Non-pigmented ciliary epithelial cell (primary cell): ENCODE results near the gene ZNF324B.
"Not testable (repeated sequence)": the region's sequence is repeated elsewhere in the genome, so short reads cannot be mapped to it uniquely, and the experiment has no call there.

Experiments
- DNase-seq: peaks from one replicate; pipeline ENCODE4 v3.0.0-alpha.2; 2010; ENCODE audit warnings: low read depth

ZNF324B gene

GRCh38 chr19:58480481-58480830 lies 29.0 kb downstream of the ZNF324B start:
- DNase-seq: no peak

DNA sequence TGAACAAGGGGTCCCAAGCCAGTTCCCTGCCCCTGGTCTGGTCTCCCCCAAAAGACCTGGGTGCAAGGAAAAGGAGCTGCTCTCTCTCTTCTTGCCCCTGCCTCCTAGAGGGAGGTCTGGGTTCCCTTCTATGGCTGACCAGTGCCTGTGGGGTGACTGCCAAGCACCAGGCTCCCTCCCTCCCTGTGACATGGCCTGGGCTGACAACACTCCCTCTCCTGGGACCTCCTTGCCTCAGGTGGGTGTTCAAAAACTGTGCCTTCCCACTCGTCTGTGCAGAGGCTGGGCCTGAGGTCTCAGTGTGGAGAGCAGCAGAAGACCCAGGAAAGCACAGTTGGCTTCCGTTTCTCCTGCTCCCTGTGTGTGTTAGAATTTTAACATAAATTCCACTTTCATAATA lies 29.4 kb downstream of the ZNF324B start:
- no peak for DNase-seq

DNA sequence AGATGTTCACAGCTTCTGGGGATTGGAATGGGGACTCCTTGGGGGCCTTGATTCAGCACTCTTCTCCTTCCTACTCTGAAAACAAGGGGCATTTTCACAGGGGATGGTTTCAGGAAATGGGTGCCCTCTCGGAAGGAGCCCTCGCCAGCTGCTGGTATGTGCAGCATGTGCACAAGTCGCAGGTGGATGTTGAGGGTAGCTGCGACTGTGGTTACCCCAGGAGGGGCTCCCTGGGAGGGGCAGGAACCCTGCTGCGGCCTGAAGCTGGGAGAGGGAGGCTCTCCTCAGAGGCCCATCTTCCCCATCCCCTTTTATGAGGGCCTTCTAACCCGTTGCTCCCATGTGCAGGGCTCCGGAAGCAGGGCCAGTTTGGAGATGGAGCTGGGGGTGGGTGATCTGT lies 30.9 kb downstream of the ZNF324B start:
- no peak for DNase-seq

DNA sequence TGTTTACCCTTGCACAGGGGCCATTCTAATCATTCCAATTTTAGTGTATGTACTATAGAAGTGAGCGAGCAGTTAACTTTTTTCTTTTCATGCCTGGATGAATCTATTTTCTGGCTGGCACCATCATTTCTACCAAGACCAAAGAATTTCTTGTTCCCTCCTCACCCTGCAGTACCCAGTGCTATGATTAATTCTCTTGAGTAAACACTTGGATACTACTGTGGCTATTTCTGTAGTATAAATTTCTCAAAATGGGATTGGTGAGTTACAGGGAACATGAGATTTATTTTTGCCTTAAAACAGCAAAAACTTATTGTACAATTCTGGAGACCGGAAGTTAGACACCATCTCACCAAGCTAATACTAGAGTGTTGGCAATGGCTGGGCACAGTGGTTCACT lies 32.4 kb downstream of the ZNF324B start:
- DNase-seq: no peak

DNA sequence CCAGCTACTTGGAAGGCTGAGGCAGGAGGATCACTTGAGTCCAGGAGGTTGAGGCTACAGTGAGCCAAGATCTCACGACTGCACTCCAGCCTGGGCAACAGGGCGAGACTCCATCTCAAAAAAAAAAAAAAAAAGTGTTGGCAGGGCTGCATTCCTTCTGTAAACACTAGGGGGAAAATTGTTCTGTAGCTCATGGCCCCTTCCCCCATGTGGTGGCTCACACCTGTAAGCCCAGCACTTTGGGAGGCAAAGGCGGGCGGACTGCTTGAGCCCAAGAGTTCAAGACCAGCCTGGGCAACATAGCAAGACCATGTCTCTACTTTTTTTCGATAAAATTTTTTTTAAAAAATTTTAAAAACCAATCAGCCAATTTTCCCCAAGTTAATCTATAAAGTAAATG lies 32.9 kb downstream of the ZNF324B start:
- not testable (repeated sequence) for DNase-seq

GRCh38 chr19:58491393-58491792 lies 40.0 kb downstream of the ZNF324B start:
- no peak for DNase-seq

- DNase-seq: no peak
Measured at GRCh38 chr19:58492265-58492664, 40.8 kb downstream of the ZNF324B start.

DNA sequence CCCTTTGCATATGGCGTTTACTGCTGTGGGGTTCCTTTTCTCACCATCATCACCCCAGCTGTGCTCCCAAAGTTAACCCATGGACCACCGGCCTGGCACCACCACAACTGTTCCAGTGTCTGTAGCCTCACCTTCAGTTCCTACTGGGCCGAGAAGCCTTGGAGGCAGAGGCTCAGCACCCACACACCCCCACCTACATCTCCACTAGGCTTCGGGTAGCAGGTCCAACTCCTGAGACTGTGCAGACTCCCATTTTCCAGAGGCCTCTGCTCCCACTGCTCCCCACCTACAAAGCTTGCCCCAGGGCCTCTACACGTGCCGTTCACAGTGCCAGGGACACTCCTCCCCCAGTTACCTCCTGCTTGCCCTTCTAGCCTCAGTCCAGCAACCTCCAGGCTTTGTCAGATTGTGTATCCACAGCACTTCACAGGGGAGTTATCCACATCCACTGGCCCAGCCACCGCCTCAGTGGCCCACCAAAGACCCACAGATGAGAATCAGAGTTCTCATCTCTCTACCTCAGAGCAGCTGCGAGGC lies 46.3 kb downstream of the ZNF324B start:
- no peak for DNase-seq

DNA sequence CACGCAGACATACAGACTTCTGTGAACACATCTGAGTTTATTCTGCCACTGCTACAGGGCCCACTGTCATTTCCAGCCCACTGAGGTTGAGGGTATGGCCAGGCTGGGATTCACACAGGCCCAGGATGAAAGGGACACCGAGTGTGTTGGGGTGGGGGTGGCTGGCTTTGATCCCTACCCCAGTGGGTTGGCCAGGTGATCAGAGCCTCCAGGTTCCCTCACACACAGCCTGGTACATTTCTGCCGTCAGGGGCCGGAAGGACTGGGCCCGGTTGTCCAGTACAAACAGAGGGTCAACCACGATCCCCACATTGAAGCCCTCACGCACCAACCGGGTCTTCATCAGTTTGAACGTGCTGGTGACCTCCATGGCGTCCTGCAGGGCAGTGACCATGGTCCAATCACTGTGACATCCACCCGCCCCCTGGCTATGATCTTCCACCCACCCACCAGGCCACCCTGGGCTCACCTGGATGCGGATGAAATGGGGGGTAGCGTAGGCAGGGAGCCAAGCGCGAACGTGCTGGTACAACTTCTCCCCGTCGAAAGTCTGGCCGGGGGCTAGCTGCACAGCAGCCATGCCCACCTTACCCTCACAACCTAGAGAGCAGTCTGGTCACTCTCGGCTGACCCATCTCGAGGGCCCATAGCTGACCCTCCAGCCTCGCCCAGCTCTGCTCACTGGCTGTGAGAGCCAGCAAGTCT lies 47.0 kb downstream of the ZNF324B start:
- DNase-seq: no peak

DNA sequence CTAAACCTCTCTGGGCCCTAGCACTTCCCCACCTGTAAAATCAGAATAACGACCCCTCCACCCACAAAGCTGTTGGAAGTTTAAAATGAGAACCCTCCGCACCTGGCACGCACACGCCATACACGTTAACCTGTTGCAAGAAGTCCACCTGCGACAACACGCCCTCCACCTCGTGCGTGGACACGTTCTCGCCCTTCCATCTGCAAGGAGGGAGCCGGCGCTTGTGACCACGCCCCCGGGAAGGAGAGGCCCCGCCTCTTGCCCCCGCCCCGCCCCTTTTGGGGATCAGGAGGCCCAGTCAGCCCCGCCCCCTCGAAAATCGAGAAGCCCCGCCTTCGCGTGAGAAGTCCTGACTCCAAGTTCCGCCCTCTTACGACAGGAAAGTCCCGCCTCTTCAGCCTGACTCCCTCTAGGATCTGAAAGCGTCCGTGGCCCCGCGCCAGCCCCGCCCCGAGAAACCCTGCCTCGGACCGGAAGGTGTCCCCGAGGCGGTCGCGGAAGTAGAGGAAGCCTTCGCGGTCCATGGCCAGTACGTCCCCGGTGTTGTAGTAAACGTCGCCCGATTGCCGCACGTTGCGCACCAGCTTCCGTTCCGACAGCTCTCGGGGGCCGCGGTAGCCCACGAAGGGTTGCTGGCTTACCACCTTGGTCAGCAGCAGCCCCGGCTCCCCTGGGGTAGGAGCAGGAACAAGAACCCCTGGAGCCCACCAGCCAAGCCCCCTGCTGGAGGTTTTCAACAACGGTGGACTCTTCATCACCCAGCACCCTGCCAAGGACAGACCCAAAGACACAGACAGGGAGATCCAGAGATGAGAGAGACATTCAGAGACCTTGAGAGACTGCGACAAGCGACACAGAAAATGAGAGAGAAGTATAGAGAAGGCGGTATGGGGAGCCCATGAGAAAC lies 47.9 kb downstream of the ZNF324B start:
- peak; percentile 92 for DNase-seq

DNA sequence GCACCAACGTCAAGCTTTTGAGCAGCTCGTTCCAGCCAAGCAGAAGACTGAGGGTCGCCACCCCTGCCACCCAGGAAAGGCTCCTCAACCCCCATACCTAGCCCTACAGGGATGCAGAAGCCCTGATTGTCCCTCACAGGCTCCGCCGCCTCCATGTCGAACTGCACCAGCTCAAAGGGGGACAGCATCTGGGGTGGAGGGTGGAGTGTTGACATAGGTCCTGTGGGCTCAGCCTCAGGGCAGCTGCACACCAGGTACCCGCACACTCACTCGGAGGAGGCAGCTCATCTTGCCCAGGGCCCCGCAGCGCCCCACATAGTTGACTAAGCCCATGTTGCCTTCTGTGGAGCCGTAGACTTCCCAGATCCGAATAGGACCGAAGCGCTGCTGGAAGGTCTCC lies 48.8 kb downstream of the ZNF324B start:
- no peak for DNase-seq
